Gastrocnemius medialis (tissue), 4 donors: ENCODE measurements around the gene EBLN1. TPM values are rescaled to one million over a fixed set of nuclear protein-coding genes. Genes with fewer than 3 reads are reported as not detected.

ENCODE experiments used
- ATAC-seq, 2 donors: fragments of 150-250 bp; one replicate each; pipeline ENCODE4 v1.9.1; 2016
- DNase-seq, 2 donors: peaks; one replicate each; pipeline ENCODE4 v3.0.0-alpha.2; 2019
- H3K27ac ChIP-seq, 4 donors: fragments of 200-600 bp; sonication (generic); 1 replicate in 1 of 4; 2 replicates in 3 of 4; pipeline ENCODE4 v1.5.1; 2016 to 2018; ENCODE audit warnings: mild to moderate bottlenecking in 2 of 4, moderate library complexity in 1 of 4
- H3K27me3 ChIP-seq, 3 donors: fragments of 200-600 bp; sonication (generic) in 2 of 3; 1 replicate in 1 of 3; 2 replicates in 2 of 3; pipeline versions ENCODE4 v1.5.1 to v1.6.0; 2016 to 2019; ENCODE audit warnings: mild to moderate bottlenecking in 1 of 3, moderate library complexity in 1 of 3
- H3K36me3 ChIP-seq, 2 donors: fragments of 200-600 bp; sonication (generic) in 1 of 2; one replicate each; pipeline ENCODE4 v1.5.1; 2017 to 2018
- H3K4me1 ChIP-seq, 2 donors: fragments of 200-600 bp; sonication (generic) in 1 of 2; one replicate each; pipeline ENCODE4 v1.5.1; 2016 to 2017; ENCODE audit warnings: mild to moderate bottlenecking in 2 of 2
- H3K4me3 ChIP-seq, 4 donors: fragments of 200-600 bp; sonication (generic) in 3 of 4; 1 replicate in 1 of 4; 2 replicates in 3 of 4; pipeline ENCODE4 v1.5.1; 2016 to 2019; ENCODE audit warnings: mild to moderate bottlenecking in 2 of 4
- H3K9me3 ChIP-seq, 3 donors: fragments of 200-600 bp; sonication (generic) in 2 of 3; 1 replicate in 1 of 3; 2 replicates in 2 of 3; pipeline ENCODE4 v1.5.1; 2016 to 2019
- POLR2A ChIP-seq, 2 donors: fragments of 450-650 bp; IDR thresholded peaks; one replicate each; pipeline ENCODE4 v1.6.1; 2017; ENCODE audit warnings: antibody characterized with exemption in 2 of 2, mild to moderate bottlenecking in 2 of 2, moderate library complexity in 2 of 2
- in situ Hi-C, 4 donors: fragments of 200-750 bp; cut with MboI; loops; one replicate each; pipeline versions ENCODE4 v1.15.0 to v1.8.0; 2017; ENCODE audit warnings: low sequenced_read_pairs in 4 of 4
- intact Hi-C: fragments of 100-400 bp; cut with DNase I; formaldehyde crosslinking; loops from one replicate; pipeline ENCODE4 v1.15.1; 2023; ENCODE audit warnings: low total_unique reads
- total RNA-seq, 4 donors: library from RNA; depleted of rRNA; stranded (reverse); fragments of >200 nt; gene quantifications; one replicate each; pipeline versions ENCODE4 v1.1.0 to v1.2.3, GENCODE V29; 2016
- TF ChIP-seq, protein P1 (sequence below), 5 experiments: fragments of 450-650 bp in 3 of 5; fragments of 200-600 bp in 2 of 5; sonication (generic) in 2 of 5; IDR thresholded peaks in 4 of 5; conservative IDR thresholded peaks in 1 of 5; 1 replicate in 4 of 5; 2 replicates in 1 of 5; pipeline ENCODE4 v1.5.1; 2016 to 2019; ENCODE audit warnings: antibody characterized with exemption in 5 of 5, mild to moderate bottlenecking in 3 of 5, moderate library complexity in 3 of 5

EBLN1 gene
- total RNA-seq = not detected

- in situ Hi-C loops = loop anchor here in 1 of 4 donors (25.0 kb wide), 1 partner anchor 231 kb away; no protein-coding TSS in a partner anchor
- no peak for DNase-seq
- intact Hi-C loops = no loop called here
- H3K27ac ChIP-seq = no peak within 1 kb of the TSS
- TF ChIP-seq, protein P1, sequence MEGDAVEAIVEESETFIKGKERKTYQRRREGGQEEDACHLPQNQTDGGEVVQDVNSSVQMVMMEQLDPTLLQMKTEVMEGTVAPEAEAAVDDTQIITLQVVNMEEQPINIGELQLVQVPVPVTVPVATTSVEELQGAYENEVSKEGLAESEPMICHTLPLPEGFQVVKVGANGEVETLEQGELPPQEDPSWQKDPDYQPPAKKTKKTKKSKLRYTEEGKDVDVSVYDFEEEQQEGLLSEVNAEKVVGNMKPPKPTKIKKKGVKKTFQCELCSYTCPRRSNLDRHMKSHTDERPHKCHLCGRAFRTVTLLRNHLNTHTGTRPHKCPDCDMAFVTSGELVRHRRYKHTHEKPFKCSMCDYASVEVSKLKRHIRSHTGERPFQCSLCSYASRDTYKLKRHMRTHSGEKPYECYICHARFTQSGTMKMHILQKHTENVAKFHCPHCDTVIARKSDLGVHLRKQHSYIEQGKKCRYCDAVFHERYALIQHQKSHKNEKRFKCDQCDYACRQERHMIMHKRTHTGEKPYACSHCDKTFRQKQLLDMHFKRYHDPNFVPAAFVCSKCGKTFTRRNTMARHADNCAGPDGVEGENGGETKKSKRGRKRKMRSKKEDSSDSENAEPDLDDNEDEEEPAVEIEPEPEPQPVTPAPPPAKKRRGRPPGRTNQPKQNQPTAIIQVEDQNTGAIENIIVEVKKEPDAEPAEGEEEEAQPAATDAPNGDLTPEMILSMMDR (IDR thresholded peaks at IDR 0.05 in 4 of 5, conservative IDR thresholded peaks at IDR 0.05 in 1 of 5) = no peak
- no peak for TF ChIP-seq POLR2A (IDR thresholded peaks at IDR 0.05)
- no peak for ATAC-seq
- H3K36me3 ChIP-seq = no peaks in the 10 kb centered on the region
- H3K27me3 ChIP-seq = no peaks in the 10 kb centered on the region
- H3K9me3 ChIP-seq = no peaks in the 10 kb centered on the region
- H3K4me3 ChIP-seq = no peak within 1 kb of the TSS
- H3K4me1 ChIP-seq = no peaks in the 10 kb centered on the region
Observed at GRCh38 chr10:22217842-22218241, at the start of gene EBLN1. TSS of gene EBLN1 (minus strand) at chr10:22218015. CDS start at chr10:22209983, 8,032 bp downstream.

DNA sequence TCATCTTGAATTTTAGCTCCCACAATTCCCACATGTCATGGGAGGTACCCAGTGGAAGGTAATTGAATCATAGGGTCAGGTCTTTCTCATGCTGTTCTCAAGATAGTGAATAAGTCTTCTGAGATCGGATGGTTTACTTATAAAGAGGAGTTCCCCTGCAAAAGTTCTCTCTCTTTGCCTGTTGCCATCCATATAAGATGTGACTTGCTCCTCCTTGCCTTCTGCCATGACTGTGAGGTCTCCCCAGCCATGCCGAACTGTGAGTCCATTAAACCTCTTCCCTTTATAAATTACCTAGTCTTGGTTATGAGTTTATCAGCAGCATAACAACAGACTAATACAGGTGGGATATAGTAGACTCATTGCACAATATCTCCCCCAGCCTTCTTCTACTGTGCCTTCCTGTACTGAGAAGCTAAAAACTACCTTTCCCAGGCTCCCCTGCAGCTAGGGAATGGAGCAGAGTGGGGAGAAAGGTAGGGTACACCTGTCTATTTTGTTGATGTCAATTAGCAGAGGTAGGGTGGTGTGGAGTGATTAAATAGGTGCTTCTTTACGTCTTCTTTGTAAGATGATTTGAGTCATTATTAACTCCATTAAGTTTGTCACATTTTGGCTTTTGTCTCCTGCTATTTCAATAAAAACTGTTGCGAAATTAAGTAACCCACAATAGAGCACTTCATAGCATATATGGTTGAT is 48.2 kb upstream of the EBLN1 start:
- no peak for TF ChIP-seq POLR2A (IDR thresholded peaks at IDR 0.05)
- TF ChIP-seq, protein P1 (IDR thresholded peaks at IDR 0.05 in 4 of 5, conservative IDR thresholded peaks at IDR 0.05 in 1 of 5) = no peak
- Histone ChIP-seq H3K9me3 (no peaks in the 10 kb centered on the region), H3K27ac (no peak overlapping the region), H3K4me1 (no peaks in the 10 kb centered on the region), H3K27me3 (no peaks in the 10 kb centered on the region), H3K4me3 (no peak overlapping the region), H3K36me3 (no peaks in the 10 kb centered on the region)
- in situ Hi-C loops = no loop called here
- intact Hi-C loops = no loop called here
- ATAC-seq (no peak), DNase-seq (no peak)

DNA sequence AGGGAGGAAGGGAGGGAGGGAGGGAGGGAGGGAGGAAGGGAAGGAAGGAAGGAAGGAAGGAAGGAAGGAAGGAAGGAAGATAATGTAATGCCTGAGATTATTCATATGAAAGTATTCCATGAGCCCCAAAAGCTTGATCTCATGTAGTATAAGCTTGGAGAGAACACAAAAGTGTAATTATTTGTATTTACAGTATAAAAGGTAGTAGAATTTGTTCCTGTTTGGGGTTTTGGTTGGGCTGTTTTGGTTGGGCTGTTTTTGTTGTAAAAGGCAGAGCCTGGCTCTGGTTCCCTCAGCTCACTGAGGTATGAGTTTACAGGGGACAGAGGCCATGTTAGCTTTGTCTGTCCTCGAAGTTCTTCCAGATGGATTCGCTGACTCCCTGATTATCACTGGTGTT is 45.3 kb upstream of the EBLN1 start:
- Histone ChIP-seq H3K27ac (no peak overlapping the region), H3K27me3 (no peaks in the 10 kb centered on the region), H3K36me3 (no peaks in the 10 kb centered on the region), H3K9me3 (no peaks in the 10 kb centered on the region), H3K4me1 (no peaks in the 10 kb centered on the region), H3K4me3 (no peak overlapping the region)
- intact Hi-C loops (no loop called here), in situ Hi-C loops (no loop called here)
- ATAC-seq = no peak
- no peak for TF ChIP-seq POLR2A (IDR thresholded peaks at IDR 0.05)
- TF ChIP-seq, protein P1 (IDR thresholded peaks at IDR 0.05 in 4 of 5, conservative IDR thresholded peaks at IDR 0.05 in 1 of 5) = no peak
- DNase-seq = no peak

GRCh38 chr10:22259280-22259679 is 41.5 kb upstream of the EBLN1 start:
- Histone ChIP-seq H3K9me3 (no peaks in the 10 kb centered on the region), H3K36me3 (no peaks in the 10 kb centered on the region), H3K4me1 (no peaks in the 10 kb centered on the region), H3K27ac (no peak overlapping the region), H3K4me3 (no peak overlapping the region), H3K27me3 (peaks cover 0 to 3% (median 0%) of the 10 kb centered on the region in 3 donors)
- in situ Hi-C loops = loop anchor here in 1 of 4 donors (10.0 kb wide), 1 partner anchor 56 kb away; the partner anchor contains the start of gene COMMD3
- ATAC-seq (no peak), DNase-seq (no peak)
- intact Hi-C loops = loop anchor here (10.0 kb wide), 1 partner anchor 174 kb away; no protein-coding TSS in a partner anchor
- TF ChIP-seq, protein P1 (IDR thresholded peaks at IDR 0.05 in 4 of 5, conservative IDR thresholded peaks at IDR 0.05 in 1 of 5) = no peak
- TF ChIP-seq POLR2A (IDR thresholded peaks at IDR 0.05) = no peak
